Nucleus accumbens (tissue), 56 donors: ENCODE measurements around the gene HYKK.

Experiments used
- DNase-seq, 56 donors: peaks; one replicate each; lab custom pipeline; 2025; lab: John Stamatoyannopoulos, UW

Gene HYKK

GRCh38 chr15:78574944-78575343, 67.6 kb downstream of the HYKK start:
- no peak for DNase-seq
